Measurements from ENCODE around the gene LRP4. TPM values are rescaled to one million over a fixed set of nuclear protein-coding genes. Genes with fewer than 3 reads are reported as not detected.
"Not testable (repeated sequence)": the region's sequence is repeated elsewhere in the genome, so short reads cannot be mapped to it uniquely, and the experiment has no call there.

Gene LRP4
- polyA plus RNA-seq, 4 donors = 25.5 to 28.5 (median 27.5) TPM

DNA sequence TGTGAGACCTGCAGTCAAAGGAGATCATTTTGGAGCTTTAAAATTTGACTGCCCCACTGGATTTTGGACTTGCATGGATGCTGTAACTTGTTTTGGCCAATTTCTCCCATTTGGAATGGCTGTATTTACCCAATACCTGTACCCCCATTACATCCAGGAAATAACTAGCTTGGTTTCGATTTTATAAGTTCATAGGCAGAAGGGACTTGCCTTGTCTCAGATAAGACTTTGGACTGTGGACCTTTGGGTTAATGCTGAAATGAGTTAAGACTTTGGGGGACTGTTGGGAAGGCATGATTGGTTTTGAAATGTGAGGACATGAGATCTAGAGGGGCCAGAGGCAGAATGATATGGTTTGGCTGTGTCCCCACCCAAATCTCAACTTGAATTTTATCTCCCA, 10.4 kb upstream of the LRP4 start:
- not testable (repeated sequence) for DNase-seq (ENCODE audit: low read depth in 4 of 4, low spot score in 3 of 4)

DNA sequence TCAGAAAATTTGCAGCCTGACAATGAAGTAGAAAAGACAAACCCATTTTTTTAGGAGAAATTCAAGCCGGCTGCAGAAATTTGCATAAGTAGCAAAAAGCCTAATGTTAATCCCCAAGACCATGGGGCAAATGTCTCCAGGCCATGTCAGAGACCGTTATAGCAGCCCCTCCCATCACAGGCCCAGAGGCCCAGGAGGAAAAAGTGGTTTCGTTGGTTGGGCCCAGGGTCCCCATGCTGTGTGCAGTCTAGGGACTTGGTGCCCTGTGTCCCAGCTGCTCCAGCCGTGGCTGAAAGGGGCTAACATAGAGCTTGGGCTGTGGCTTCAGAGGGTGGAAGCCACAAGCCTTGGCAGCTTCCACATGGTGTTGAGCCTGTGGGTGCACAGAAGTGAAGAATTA, 9.6 kb upstream of the LRP4 start:
- not testable (repeated sequence) for DNase-seq (ENCODE audit: low read depth in 4 of 4, low spot score in 3 of 4)

DNA sequence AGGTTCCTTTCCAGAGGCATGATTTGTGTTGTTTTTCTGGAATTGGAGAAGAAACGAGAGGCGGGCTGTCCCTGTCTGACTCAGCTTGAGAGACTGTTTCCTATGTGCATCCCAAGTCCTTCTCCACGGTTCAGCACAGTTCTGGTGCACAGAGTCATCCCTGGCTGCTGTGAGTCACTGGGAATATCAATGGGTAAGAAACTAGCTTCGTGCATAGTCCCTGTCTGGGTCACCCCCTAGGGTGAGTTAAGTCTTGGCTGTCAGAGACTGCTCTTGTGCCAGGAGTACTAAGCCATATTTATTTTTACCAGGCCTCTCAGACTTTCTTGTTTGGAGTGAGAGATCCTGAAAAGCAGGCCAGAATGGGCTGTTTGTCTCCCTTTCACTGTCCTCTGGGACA, 2.4 kb upstream of the LRP4 start:
- DNase-seq (ENCODE audit: low read depth in 4 of 4, low spot score in 3 of 4) = no peak

DNA sequence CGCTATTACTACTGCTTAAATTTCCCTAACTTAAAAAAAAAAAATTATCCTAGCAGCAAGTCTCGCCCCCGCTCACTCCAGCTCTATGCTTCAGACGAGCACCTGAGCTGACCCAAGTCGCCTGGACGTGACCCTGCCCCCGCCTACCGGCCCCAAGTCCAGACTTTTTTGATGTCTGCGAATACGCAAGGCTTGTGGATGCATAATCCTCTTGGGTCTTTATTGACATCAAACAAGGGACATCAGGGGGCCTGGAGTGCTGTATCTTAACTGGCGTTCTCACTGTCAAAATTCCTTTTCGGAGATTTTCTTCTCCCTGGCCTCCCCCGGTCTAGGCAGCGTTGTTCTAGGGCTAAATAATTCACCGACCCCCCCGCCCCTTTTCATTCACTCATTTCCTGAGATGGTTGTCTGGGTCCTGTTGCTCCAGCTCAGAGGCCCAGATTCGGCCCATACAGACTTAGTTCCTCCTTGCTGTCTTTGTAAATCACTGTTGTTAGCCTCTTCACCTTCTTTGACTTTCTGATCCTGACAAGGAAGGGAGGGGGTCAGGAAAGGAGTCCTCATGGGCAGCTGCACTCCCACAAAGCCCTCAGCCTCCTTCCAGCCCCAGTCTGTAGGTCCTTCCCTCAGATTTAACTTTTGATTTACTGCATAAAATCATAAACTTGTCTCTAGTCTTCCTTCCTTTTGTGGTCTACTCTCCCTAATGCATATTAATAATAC, 601 bp upstream of the LRP4 start:
- DNase-seq (ENCODE audit: low read depth in 4 of 4, low spot score in 3 of 4) = no peak

DNA sequence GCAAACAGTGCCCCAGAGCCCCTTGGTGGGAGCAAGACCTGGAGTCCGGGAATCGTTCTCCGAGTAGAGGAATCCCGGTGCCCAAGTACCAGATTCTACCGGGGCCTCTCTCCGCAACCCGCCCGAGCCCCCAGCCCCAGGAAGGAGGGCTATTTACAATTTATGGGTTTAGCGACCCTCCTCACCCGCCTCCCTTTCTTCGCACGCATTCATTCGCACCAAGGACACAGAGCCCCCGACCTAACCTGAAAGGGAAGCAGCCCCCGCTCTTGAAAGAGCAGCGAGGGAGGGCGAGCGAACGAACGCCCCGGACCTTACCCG, 628 bp downstream of the LRP4 start:
- DNase-seq (ENCODE audit: low read depth in 4 of 4, low spot score in 3 of 4) = no peak

DNA sequence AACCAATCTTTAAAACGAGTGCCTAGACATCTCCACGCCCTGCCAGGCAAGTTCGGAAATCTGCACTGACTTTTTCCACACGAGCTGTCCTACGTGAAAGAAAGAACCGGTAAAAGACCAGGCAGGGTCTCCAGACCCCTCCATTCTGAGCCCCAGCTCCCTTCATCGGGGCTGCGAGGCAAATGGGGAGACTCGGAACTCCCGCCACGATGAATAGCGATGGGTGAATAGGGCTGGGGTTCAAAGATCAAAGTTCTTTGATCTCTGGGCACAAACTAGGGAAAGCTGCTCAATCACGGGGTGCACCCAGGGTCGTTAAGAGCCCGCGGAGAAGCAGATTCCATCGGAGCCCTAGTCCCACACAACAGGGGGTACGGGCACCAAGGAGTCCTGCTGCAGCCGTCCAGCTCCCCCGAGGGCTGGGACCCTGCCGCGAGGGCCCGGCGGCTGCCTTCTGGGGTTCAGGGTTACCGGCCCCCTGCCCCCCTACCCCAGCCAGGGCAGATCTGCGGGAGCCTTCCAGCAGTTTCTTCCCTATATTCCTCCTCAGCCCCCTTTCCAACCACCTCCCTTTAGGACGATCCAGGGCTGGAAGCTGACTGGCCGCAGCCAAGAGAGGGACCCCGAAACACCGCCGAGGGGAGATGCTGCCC, 1.1 kb downstream of the LRP4 start:
- DNase-seq (ENCODE audit: low read depth in 4 of 4, low spot score in 3 of 4) = no peak

DNA sequence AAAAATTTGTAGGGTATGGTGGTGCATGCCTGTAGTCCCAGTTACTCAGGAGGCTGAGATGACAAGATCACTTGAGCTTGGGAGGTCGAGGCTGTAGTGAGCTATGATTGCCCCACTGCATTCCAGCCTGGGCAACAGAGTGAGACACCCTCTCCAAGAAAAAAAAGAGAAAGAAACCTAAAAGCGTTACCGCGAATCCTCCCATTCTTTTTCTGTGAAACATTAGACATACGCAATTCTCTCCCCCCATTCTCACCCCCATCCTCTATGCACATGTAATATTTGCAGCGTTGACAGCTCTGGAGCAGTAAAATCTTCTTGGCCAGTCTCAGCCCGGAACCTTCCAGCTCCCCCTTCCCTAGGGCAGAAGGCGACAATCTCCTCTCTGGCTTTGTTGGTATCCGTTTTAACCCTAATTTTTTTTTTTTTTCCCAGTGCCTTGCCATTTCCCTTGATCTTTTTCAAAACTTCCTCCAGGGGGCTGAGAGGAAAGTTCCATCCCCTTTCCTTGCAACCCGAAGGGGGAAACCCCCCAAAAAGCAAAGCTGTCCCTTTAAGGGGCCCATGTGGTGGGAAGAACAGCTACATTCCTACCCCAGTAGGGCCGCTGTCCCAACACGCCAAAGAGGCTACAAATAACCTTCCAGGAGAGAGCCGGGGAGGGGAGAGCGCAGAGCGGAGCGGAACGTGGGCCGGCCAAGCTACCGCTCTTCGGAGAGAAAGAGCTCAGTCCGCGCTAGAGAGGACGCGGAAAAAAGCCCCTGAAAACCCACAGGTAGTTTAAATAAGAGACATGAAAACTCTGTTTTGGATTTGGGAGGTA, 1.9 kb downstream of the LRP4 start:
- no peak for DNase-seq (ENCODE audit: low read depth in 4 of 4, low spot score in 3 of 4)

DNA sequence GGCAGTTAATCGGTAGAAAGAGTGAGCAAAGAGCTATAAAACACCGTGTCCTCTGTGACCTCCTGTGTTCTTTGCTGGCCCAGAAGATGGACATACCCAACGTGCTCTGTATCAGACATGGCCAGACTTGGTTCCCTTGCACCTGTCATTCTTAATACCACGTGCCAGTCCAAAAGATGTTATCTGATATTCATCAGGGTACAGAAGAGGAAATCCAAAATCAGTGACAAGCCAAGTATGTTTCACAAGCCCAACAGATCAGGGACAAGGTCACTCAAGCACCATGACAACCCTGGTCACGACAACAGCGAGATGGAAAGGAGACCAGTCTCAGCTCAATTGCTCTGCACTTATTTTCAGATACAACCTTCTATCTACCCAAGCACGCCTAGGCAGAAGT, 3.4 kb downstream of the LRP4 start:
- DNase-seq (ENCODE audit: low read depth in 4 of 4, low spot score in 3 of 4) = no peak

DNA sequence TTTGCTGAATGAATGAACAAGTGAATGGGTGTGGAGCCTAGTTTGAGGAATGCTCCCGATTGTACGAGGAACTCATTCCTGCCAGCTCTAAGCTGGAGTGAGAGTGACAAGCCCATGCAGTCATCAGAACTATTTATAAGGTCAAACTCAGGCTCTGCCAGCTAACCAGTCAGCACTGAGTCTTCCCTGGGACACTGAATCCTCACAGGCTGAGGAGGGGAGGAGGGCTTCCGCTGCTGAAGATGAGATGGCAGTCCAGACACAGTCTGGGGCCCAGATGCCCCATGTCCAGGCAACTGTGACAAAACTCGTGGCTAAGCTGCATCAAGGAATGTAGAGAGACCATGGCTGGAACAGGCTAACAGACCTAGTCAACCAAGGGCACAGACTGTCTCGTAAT, 4.0 kb downstream of the LRP4 start:
- DNase-seq (ENCODE audit: low read depth in 4 of 4, low spot score in 3 of 4) = no peak

DNA sequence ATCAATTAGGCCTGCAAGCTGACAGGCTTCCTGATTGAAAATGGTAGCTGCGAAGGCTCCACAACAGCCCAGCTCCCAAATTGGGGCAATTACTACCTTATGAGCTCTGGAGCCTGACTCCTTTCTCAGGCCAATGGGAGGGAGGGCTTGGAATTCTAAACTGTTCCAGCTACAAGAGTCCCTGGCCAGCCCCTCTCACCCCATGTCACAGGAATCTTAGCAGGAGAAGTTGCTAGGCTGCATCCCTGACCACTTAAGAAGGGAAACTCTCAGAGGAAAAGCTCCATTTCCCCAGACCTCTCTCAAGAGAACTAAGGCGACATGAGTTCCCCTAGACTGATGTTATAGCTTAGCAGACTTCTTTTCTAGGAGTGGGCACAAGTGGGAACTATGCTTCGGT, 4.9 kb downstream of the LRP4 start:
- no peak for DNase-seq (ENCODE audit: low read depth in 4 of 4, low spot score in 3 of 4)

DNA sequence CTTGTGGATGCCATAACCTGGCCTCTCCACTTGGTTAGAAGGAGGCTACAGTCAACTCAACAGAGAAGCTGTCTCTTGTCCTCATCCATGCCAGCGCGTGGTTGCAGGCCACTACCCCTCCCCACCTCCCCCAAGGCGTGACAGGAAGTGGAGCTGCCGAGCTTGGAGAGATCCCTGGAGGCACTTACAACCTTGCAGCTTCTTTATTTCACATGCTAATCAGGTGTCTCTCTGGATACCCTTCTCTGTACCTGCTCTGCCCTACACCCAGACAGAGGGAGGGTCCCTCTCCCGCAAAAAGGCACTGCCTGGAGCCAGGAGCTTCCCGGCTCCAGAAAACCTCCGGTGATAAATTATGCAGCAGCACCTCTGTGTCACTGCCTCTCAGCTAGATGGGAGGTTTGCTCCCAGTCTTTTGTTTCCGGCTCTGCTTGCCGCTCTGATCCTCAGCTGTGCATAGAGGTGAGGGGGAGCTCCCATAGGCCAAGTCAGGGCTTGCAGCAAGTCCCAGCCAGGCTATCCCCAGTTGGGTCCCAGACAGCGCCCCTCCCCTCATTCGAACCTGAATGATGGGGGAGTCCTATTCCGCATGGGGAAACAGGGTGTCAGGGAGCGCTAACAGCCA, 5.7 kb downstream of the LRP4 start:
- DNase-seq (ENCODE audit: low read depth in 4 of 4, low spot score in 3 of 4) = no peak

DNA sequence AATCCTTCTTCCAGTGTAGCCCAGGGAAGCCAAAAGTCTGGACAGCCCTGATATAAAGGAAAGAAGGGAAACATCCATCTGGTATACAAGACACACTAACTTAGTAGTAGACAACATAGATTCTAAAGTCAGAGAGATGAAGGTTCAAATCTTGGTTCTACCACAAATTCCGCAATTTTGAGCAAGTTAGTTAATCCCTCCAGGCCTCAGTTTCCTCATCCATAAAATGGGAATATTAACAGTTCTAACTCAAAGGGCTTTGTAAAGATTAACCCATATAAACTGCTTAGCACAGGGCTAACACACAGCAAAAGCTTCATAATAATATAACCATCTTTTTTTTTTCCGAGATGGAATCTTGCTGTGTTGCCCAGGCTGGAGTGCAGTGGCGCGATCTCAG, 10.7 kb downstream of the LRP4 start:
- no peak for DNase-seq (ENCODE audit: low read depth in 4 of 4, low spot score in 3 of 4)

DNA sequence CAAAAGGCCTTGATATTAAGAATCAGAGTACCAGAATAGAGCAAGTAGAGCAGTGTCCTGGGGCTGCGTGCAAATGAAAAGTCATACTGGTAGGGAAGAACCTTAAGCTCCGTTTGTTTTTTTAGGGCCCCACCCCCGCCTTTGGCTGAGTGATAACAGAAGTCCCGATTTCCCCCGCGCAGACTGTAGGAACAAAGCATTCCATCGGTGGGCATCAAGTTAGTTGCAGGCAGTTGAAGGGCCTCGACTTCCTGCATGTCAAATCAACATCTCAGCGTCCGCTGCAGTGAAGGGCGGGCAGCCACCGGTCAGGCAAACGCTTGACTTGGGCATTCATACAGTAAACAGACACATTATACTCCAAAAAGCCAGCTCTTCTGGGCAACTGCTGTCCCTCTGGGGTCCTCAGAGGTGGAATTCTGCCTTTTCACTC, 11.7 kb downstream of the LRP4 start:
- DNase-seq (ENCODE audit: low read depth in 4 of 4, low spot score in 3 of 4) = no peak

DNA sequence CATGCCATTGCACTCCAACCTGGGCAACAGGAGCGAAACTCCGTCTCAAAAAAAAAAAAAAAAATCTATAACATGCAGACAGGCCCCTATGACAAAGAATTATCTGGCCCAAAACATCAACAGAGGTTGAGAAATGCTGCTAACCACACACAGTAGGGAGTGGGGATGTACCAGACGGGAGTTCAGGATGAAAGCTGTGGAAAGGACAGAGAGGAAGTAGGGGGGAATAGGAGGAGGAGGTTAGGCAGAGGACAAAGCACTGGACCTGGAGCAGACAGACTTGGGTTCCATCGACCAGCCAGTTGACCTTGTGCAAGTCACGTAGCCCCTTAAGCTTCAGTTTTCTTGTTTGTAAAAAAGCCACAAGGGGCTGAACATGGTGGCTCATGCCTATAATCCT, 12.5 kb downstream of the LRP4 start:
- no peak for DNase-seq (ENCODE audit: low read depth in 4 of 4, low spot score in 3 of 4)

DNA sequence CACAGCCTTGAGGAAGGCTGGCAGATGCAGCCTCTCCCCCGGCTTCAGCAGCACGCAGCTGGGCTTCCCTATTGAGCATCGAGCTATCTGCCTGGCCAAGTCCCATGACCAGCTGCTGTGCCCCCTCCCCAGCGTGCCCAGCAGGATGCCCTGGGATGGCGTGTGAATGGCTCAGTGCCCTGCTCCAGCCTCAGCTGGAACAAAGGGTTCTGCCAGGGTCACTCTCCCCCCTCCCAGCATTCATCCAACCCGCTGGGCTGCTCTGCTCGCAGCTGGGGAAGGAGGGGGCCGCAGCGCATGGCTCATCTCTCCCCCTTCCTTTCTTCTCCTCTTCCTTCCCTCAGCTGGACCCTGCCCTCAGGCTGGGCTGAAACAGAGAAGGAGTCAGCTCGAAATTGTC, 14.5 kb downstream of the LRP4 start:
- no peak for DNase-seq (ENCODE audit: low read depth in 4 of 4, low spot score in 3 of 4)

DNA sequence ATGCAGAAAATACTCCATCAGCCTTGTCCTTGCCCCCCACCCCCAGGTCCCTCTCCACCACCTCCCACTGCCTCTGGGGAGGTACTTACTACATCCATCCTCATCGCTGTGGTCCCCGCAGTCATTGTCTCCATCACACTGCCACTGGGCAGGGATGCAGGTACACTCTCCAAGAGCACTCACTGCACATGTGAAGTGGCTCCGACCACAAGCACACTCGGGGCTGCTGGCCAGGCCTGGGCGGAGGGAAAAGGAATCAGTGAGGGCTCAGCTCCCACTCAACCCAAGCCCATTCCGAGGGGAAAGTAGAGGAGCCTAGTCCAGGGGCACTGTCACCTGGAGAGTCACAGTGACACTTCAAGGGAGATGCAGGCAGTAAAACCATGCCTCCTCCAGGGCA, 15.7 kb downstream of the LRP4 start:
- DNase-seq (ENCODE audit: low read depth in 4 of 4, low spot score in 3 of 4) = no peak

DNA sequence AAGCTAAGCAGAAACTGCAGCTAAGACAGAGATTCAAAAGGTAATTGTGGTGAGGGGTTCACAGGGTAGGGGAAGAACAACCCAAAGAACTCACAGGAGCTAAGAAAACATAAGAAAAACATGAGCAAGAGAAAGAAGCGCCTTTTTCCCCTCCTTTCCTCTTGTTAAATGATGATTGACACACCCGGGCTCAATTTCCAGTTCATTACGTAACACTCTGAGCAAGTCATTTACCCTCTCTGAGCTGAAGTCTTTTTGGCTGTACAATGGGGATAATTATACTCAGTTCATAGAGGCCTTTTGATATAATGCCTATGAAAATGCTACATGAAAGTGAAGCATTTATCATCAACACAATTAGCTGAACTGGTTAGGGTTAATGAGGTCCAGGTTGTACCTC, 17.2 kb downstream of the LRP4 start:
- DNase-seq (ENCODE audit: low read depth in 4 of 4, low spot score in 3 of 4) = no peak

DNA sequence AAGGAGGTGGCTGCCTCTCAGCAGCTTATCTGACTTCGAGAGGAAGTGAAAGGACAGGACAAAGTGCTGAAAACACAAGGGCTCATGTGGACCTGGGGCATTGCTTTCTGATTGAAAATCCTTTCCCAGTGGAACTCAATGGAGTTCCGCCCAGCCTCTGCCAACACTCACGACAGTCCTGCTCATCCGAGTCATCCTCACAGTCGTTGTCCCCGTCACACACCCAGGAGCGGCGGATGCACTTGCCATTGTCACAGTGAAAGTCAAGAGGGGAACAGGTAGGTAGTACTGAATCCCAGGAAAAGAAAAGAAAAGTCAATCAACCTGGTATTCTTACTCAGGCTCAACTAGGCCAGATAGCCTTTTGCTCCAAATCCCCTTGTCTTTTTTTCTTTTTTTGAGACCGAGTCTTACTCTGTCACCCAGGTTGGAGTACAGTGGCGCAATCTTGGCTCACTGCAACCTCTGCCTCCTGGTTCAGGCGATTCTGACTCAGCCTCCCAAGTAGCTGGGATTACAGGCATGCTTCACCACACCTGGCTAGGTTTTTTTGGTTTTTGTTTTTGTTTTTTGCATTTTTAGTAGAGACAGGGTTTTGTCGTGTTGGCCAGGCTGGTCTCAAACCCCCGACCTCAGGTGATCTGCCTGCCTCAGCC, 18.1 kb downstream of the LRP4 start:
- DNase-seq (ENCODE audit: low read depth in 4 of 4, low spot score in 3 of 4) = no peak

DNA sequence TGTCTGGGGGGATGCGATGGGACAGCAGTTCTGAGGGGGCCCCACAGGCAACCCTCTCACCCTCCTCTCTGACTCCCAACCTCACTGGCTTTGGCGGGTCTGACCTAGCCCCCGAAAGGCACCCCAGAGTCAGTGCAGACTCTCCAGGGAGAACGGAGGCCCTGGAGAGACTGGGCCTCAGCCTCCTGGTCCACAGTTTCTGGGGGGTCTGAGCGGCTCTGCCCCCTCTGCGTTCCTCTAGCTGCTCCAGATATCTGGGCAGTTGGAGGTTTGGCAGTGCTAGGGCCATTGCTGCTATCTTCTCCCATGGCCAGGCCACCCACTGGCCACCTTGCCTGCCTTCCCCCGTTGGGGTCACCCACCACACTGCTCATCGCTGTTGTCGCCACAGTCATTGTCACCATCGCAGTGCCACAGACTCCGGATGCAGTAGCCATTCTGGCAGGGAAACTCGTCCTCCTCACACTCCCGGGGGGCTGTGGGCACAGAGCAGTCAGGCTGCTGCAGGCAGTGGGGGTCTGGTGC, 18.8 kb downstream of the LRP4 start:
- DNase-seq (ENCODE audit: low read depth in 4 of 4, low spot score in 3 of 4) = no peak

DNA sequence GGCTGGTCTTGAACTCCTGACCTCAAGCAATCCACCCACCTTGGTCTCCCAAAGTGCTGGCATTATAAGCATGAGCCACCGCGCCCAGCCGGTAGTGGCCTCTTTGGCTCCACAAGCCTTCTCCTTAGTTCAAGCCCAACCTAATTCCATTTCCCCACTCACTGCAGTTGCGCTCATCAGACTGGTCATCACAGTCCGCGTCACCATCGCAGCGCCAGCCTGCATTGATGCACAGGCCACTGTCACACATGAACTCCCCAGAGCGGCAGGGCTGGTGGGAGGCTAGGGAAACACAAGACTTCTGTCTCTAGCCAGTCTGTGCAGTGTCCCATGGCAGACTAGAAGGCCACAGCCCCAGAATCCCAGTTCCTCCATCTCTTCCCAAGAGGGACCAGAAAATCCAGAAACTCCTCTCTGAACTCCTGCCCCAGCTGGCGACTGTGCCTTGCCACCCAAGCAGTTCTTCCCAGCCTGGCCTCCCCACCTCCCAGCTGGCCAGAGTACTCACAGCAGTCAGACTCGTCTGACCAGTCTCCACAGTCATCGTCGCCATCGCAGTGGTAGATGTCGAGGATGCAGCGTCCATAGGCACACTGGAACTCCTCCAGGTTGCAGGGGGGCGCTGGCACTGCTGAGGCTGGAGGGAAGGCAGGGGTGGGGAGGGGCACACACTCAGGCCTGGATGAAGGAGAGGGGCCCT, 19.8 kb downstream of the LRP4 start:
- no peak for DNase-seq (ENCODE audit: low read depth in 4 of 4, low spot score in 3 of 4)

Measured in right renal pelvis (tissue), 4 donors.